SK-N-MC (cell line): Measurements from ENCODE around the gene CACNA2D2.

Source experiments
- DNase-seq: peaks from one replicate; pipeline ENCODE4 v3.0.0-alpha.2; 2011; ENCODE audit warnings: low read depth, low spot score
- H3K27ac ChIP-seq: fragments of 200-600 bp; sonication (generic); 2 replicates; pipeline ENCODE4 v1.5.1; 2016; ENCODE audit warnings: mixed run types
- H3K36me3 ChIP-seq: fragments of 200-600 bp; sonication (generic); 2 replicates; pipeline ENCODE4 v1.6.1; 2017; ENCODE audit warnings: antibody characterized with exemption, low read length, mixed read lengths; ENCODE audit not compliant: insufficient read depth
- H3K4me3 ChIP-seq: fragments of 200-600 bp; sonication (generic); 2 replicates; pipeline ENCODE4 v1.5.1; 2016
- H3K9ac ChIP-seq: fragments of 200-600 bp; sonication (generic); 2 replicates; pipeline ENCODE4 v1.8.0; 2017; ENCODE audit warnings: mixed run types, mixed read lengths; ENCODE audit not compliant: insufficient read length
- H3K9me3 ChIP-seq: fragments of 200-600 bp; sonication (generic); 2 replicates; pipeline ENCODE4 v1.6.1; 2017; ENCODE audit warnings: low read depth, mild to moderate bottlenecking, antibody characterized with exemption, low read length, moderate library complexity, mixed read lengths
- EZH2 ChIP-seq: fragments of 200-600 bp; sonication (generic); IDR thresholded peaks from one replicate; pipeline ENCODE4 v1.6.1; 2017; ENCODE audit warnings: antibody characterized with exemption
- FOXP2 ChIP-seq: optimal IDR thresholded peaks from 2 replicates; pipeline ENCODE3; 2011; ENCODE audit warnings: mild to moderate bottlenecking, moderate library complexity; ENCODE audit not compliant: insufficient read depth; ENCODE audit errors: extremely low read length, control extremely low read depth
- POLR2AphosphoS5 ChIP-seq: IDR thresholded peaks from 2 replicates; pipeline ENCODE4 v1.6.1; 2012; ENCODE audit warnings: mild to moderate bottlenecking, low read depth, low read length, borderline replicate concordance

The CACNA2D2 gene

DNA sequence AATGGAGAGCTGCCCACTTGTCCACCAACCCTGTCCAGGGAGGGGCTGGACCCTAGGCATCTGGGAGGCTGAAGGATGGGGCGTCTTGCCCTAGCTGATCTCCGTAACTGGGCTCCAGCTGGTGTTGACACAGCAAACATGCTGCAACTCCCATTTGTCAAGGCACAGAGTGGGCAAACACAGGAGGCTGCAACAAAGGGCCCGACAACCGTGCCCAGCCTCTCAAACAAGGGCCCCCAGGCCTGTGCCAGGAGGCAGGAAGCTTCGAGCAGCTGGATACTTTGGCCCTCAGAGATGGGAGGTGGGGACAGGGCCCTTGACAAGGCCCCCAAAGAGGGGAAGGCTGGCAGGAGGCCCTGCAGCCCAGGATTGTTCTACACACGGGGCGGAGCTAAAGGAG, 79.9 kb downstream of the CACNA2D2 start:
- no peak for DNase-seq
- Histone ChIP-seq H3K27ac (no peak overlapping the region), H3K9me3 (no peaks in the 10 kb centered on the region), H3K4me3 (no peak overlapping the region), H3K9ac (no peak overlapping the region), H3K36me3 (no peaks in the 10 kb centered on the region)
- no peak for TF ChIP-seq POLR2AphosphoS5
- no peak for TF ChIP-seq EZH2
- TF ChIP-seq FOXP2: no peak

DNA sequence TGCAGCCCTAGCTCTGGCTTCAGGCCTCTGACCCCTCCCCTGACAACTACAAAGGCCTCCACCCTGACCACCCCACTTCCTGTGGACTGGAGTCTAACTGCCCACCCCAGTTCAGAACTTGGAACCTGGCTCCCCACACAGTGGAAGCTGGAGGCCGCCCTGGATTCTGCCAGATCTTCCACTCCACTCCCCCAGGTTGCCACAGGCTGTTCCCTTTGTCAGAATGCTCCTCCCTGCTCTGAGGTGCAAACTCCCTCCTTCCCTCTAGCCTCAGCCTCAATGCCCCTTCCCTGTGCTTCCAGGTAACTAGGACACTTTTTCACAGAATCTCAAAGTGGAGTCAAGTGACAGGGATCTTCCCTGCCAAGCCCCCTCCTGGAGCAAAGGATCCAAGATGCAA, 81.3 kb downstream of the CACNA2D2 start:
- Histone ChIP-seq H3K4me3 (no peak overlapping the region), H3K9me3 (no peaks in the 10 kb centered on the region), H3K36me3 (no peaks in the 10 kb centered on the region), H3K9ac (no peak overlapping the region), H3K27ac (no peak overlapping the region)
- DNase-seq: no peak
- no peak for TF ChIP-seq EZH2
- TF ChIP-seq POLR2AphosphoS5: no peak
- TF ChIP-seq FOXP2: no peak

DNA sequence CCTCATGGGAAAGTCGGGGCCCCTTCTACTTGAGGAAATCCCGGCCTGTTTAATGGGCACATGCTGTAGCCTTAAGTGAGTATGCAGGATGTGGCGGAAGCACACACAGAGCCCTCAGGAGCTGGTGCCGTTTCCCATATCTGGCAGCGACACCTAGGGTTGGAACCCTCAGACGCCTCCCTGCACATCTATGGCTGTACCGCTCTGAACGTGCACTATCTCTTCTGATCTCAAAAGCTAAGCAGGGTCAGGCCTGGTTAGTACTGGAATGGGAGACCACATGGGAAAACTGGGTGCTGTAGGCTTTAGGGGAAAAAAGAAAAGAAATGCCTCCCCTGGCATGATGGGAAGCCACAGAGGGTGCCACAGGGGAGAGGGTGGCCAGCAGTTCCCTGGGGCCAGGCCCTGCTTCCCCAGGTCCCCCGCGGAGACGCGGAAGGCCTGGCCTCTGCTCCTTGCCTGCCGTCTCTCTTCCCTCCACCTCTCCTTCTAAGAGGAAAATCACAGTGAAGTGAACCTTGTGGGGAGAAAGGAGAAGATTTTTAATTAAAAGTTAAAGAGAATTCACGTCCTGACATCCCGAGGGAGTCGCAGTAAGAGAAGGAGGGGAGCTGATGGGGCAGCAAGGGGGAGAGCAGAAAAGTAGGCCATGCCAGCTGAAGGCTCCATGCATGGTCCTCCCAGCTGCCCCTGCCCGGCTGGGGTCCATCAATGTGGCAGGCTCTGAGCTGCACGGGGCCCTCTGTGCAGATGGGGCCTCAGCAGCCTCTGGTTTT, 83.7 kb downstream of the CACNA2D2 start:
- Histone ChIP-seq H3K36me3 (no peaks in the 10 kb centered on the region), H3K27ac (no peak overlapping the region), H3K9ac (no peak overlapping the region), H3K9me3 (no peaks in the 10 kb centered on the region), H3K4me3 (no peak overlapping the region)
- TF ChIP-seq EZH2 (no peak), POLR2AphosphoS5 (no peak)
- no peak for DNase-seq

DNA sequence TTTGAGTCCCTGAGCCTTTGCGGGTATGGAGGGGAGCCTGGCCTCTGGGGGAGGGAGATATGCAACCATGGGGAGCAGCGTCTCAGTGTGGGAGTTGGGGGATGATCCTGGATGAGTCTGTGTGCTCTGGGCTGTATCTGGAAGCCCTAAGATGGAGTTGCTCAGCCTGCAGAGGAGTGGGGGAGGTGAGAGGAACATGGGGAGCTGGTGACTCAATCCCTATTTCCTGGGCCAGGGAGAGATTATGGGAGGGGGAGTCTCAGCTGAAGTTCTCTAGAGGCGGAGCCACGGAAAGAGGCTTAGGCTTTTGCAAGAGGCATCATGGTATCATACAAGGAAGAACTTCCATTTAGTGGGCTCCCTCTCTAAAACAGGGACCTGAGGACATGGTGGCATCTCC, 84.6 kb downstream of the CACNA2D2 start:
- TF ChIP-seq FOXP2: no peak
- TF ChIP-seq EZH2: no peak
- no peak for TF ChIP-seq POLR2AphosphoS5
- Histone ChIP-seq H3K36me3 (no peaks in the 10 kb centered on the region), H3K27ac (no peak overlapping the region), H3K9ac (no peak overlapping the region), H3K9me3 (no peaks in the 10 kb centered on the region), H3K4me3 (no peak overlapping the region)
- no peak for DNase-seq

DNA sequence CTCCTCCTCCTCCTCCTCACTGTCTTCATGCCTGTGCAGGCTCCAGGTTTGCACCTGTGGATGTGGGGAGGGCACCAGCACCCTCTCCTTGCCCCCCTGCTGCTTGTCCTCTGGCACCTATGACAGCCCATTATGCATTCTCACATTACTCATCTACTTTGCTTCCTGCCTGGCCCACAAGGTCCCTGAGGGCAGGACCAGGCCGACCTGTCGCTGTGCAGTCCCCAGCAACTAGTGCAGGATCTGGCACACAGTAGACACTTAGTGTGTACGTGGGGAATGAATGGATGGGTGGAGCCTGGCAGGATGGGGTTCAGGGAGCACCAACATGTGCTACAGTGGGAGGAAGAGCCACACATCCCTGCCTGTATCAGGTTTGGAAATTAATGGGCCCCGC, 85.8 kb downstream of the CACNA2D2 start:
- no peaks in the 10 kb centered on the region for H3K36me3 ChIP-seq
- no peak overlapping the region for H3K9ac ChIP-seq
- TF ChIP-seq EZH2 (no peak), POLR2AphosphoS5 (no peak), FOXP2 (no peak)
- no peak for DNase-seq
- H3K9me3 ChIP-seq: no peaks in the 10 kb centered on the region
- H3K4me3 ChIP-seq: no peak overlapping the region
- H3K27ac ChIP-seq: no peak overlapping the region

DNA sequence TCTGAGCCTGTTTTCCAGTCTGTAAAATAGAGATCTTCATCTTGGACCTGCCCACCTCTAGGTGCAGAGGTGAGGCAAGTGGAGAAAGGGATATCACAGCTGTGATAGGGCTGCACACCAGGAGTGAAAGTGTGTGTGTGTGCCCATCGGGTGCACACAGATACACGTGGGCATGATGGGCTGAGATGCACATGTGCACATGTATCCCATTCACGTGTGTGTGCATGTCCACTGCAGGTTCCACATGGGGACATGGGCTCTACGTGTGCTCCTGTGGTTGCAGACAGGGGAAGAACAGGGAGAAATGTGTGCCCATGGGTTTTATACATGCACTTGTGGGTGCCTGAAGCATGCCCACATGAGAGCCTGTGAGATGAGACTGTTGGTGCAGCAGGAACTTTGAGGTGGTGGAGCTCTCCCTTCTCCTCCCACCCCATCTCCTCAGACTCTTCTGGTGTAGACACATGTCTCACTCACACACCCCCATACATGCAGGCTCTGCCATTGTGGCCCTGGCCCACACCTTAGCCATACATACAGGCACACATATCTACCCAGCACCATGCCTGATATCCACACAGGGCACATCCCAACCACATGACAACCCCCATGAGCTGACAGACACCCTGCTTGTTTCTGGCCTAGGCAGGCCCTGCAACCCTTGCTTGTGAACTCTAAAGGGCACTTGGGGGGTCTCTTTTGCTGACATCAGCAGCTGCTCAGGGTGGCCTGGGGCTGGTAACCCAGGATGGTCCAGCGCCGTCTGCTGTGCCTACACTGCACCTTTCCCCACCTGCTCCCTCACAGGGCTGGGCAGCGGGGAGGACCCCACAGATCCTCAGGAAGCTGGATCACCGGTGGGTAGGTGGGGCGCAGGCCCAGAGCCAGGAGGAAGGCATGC, 86.4 kb downstream of the CACNA2D2 start:
- Histone ChIP-seq H3K9me3 (no peaks in the 10 kb centered on the region), H3K9ac (no peak overlapping the region), H3K36me3 (no peaks in the 10 kb centered on the region), H3K27ac (no peak overlapping the region), H3K4me3 (no peak overlapping the region)
- no peak for DNase-seq
- TF ChIP-seq FOXP2 (no peak), POLR2AphosphoS5 (no peak), EZH2 (no peak)

DNA sequence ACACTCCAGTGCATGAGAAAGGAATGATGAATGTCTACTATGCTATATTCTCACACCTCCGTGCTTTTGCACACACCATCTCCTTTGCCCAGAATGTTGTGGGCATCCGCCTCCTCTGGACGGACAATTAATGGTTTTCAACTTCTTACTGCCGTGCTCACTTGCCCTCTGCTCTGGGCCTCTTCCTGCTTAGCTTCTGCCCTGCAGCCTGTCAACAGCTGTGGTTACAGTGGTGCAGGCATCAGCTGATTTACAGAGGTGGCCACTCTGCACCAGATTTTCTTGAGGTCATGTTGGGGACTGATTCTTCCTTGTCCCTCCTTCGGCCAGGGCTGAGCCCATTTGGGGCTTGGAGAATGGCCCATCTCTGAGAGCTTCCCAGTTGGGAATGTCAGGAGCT, 87.6 kb downstream of the CACNA2D2 start:
- Histone ChIP-seq H3K36me3 (no peaks in the 10 kb centered on the region), H3K27ac (no peak overlapping the region), H3K4me3 (no peak overlapping the region), H3K9me3 (no peaks in the 10 kb centered on the region), H3K9ac (no peak overlapping the region)
- no peak for DNase-seq
- no peak for TF ChIP-seq FOXP2
- no peak for TF ChIP-seq EZH2
- no peak for TF ChIP-seq POLR2AphosphoS5

DNA sequence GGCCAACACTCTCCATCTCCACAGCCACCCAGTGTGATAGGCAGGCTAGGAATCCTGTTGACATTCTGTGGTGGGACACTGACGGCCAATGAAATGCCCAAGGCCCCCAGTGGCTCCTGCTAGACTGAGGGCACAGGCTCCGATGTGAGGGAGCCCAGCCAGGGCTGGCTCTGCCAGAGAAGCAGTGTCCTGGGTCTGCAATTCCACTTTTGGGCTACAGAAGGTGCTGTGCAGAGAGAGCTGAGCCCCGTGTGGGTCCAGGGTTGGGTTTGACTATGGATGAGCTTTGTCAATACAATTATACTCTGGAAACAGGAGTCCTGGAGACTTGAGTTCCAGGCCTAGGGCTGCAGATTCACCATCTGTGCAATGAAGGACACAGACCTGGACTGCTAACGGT, 88.4 kb downstream of the CACNA2D2 start:
- H3K36me3 ChIP-seq: no peaks in the 10 kb centered on the region
- no peak overlapping the region for H3K27ac ChIP-seq
- TF ChIP-seq POLR2AphosphoS5 (no peak), FOXP2 (no peak), EZH2 (no peak)
- H3K9ac ChIP-seq: no peak overlapping the region
- no peak overlapping the region for H3K4me3 ChIP-seq
- no peaks in the 10 kb centered on the region for H3K9me3 ChIP-seq
- DNase-seq: no peak
